SU-DHL-6 (cell line): ENCODE data around the gene PRKN.

ENCODE experiments used
- EZH2phosphoT487 ChIP-seq: fragments of 200-600 bp; sonication (generic), shearing (Covaris generic); conservative IDR thresholded peaks from 2 replicates; pipeline ENCODE4 v1.6.1; 2018; ENCODE audit warnings: mild to moderate bottlenecking, antibody characterized with exemption, low read length, moderate library complexity, mixed read lengths
- TF ChIP-seq, protein P1 (sequence below): fragments of 200-600 bp; sonication (generic); IDR thresholded peaks from one replicate; pipeline ENCODE4 v1.5.1; 2017; ENCODE audit warnings: antibody characterized with exemption, mild to moderate bottlenecking, low read length, moderate library complexity; ENCODE audit not compliant: insufficient read depth, poor library complexity, severe bottlenecking

DNA sequence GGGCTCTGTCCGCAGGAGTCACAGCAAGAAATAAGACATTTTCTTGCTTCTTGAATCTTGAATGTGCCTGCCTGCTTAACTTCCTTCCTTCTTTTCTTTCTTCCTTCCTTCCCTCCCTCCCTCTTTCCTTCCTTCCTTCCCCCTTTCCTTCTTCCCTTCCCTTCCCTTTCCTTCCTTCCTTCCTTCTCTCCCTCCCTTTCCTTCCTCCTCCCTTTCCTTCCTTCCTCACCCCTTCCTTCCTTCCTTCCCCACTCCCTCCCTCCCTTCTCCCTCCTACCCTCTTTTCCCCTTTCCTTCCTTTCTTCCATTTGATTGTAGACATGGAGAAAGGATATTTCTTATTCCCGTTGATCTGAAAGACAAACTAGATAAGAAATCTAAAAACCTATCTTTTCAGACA is 1016.9 kb downstream of the PRKN start:
- TF ChIP-seq, protein P1, sequence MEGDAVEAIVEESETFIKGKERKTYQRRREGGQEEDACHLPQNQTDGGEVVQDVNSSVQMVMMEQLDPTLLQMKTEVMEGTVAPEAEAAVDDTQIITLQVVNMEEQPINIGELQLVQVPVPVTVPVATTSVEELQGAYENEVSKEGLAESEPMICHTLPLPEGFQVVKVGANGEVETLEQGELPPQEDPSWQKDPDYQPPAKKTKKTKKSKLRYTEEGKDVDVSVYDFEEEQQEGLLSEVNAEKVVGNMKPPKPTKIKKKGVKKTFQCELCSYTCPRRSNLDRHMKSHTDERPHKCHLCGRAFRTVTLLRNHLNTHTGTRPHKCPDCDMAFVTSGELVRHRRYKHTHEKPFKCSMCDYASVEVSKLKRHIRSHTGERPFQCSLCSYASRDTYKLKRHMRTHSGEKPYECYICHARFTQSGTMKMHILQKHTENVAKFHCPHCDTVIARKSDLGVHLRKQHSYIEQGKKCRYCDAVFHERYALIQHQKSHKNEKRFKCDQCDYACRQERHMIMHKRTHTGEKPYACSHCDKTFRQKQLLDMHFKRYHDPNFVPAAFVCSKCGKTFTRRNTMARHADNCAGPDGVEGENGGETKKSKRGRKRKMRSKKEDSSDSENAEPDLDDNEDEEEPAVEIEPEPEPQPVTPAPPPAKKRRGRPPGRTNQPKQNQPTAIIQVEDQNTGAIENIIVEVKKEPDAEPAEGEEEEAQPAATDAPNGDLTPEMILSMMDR, result no peak
- no peak for TF ChIP-seq EZH2phosphoT487
